NCI-H1048 (cell line): Measurements from ENCODE around the gene DMWD.
A peak's percentile ranks its signal among the peaks of the same experiment; 100 is the strongest.
"Not testable (repeated sequence)": the region's sequence is repeated elsewhere in the genome, so short reads cannot be mapped to it uniquely, and the experiment has no call there.

ENCODE experiments used
- DNase-seq: peaks from one replicate; lab custom pipeline; 2025; lab: John Stamatoyannopoulos, UW

DMWD gene

GRCh38 chr19:45816236-45817009 lies 23.8 kb upstream of the DMWD start:
- no peak for DNase-seq

- no peak for DNase-seq
These were observed 23.0 kb upstream of the DMWD start for GRCh38 chr19:45815481-45816216.

GRCh38 chr19:45814851-45815480 lies 22.3 kb upstream of the DMWD start, which contains the start of gene RSPH6A:
Gene RSPH6A, minus strand, starts transcription at chr19:45815308. Its CDS starts 132 bp downstream, at chr19:45815176.
- no peak for DNase-seq

- no peak for DNase-seq
These were observed 21.6 kb upstream of the DMWD start for GRCh38 chr19:45814166-45814780.

- DNase-seq = no peak
These were observed 19.7 kb upstream of the DMWD start for GRCh38 chr19:45812297-45812696.

- DNase-seq = no peak
These were observed 17.1 kb upstream of the DMWD start for GRCh38 chr19:45809643-45810159.

GRCh38 chr19:45805719-45806118 lies 13.1 kb upstream of the DMWD start:
- DNase-seq = no peak

GRCh38 chr19:45804959-45805230 lies 12.2 kb upstream of the DMWD start:
- no peak for DNase-seq

GRCh38 chr19:45804140-45804958 lies 11.7 kb upstream of the DMWD start:
- no peak for DNase-seq

GRCh38 chr19:45801603-45802175 lies 9.0 kb upstream of the DMWD start:
- no peak for DNase-seq

- DNase-seq = no peak
These were observed 7.5 kb upstream of the DMWD start for GRCh38 chr19:45800070-45800553.

- not testable (repeated sequence) for DNase-seq
These were observed 6.9 kb upstream of the DMWD start for GRCh38 chr19:45799541-45799940.

GRCh38 chr19:45798995-45799517 lies 6.4 kb upstream of the DMWD start:
- DNase-seq = peak; percentile 29

- DNase-seq = no peak
These were observed 2.0 kb upstream of the DMWD start for GRCh38 chr19:45794627-45795026.

GRCh38 chr19:45793876-45794275 lies 1.2 kb upstream of the DMWD start:
- DNase-seq = no peak

- no peak for DNase-seq
These were observed 526 bp upstream of the DMWD start for GRCh38 chr19:45793178-45793564.

- DNase-seq = no peak
These were observed 738 bp downstream of the DMWD start for GRCh38 chr19:45791744-45792469.

- no peak for DNase-seq
These were observed 1.7 kb downstream of the DMWD start for GRCh38 chr19:45790942-45791341.

- DNase-seq = no peak
These were observed 3.4 kb downstream of the DMWD start for GRCh38 chr19:45789035-45789786.
